Activated CD8-positive, alpha-beta T cell treated with anti-CD3 and anti-CD28 coated beads for 36 hours (primary cell): ENCODE data around the gene RBM15B. TPM values are rescaled to one million over a fixed set of nuclear protein-coding genes. Genes with fewer than 3 reads are reported as not detected.
A peak's percentile ranks its signal among the peaks of the same experiment; 100 is the strongest.

Experiments
- ATAC-seq: fragments of 200-7000 bp; cut with Tn5 transposase; one replicate; pipeline ENCODE4 v1.10.0; 2021; ENCODE audit warnings: mild to moderate bottlenecking, moderate library complexity
- CTCF ChIA-PET: fragments of 350-600 bp; sonication (Branson Sonifier 250); formaldehyde crosslinking; loops from one replicate; lab custom pipeline; 2021; ENCODE audit warnings: antibody characterized with exemption; lab: Charles Lee
- POLR2A ChIA-PET: fragments of 350-600 bp; sonication (Branson Sonifier 250); formaldehyde crosslinking; loops from one replicate; lab custom pipeline; 2021; ENCODE audit warnings: antibody characterized with exemption; lab: Charles Lee
- DNase-seq: peaks from one replicate; pipeline ENCODE4 v3.0.0-alpha.2; 2020
- H3K27ac Mint-ChIP-seq: one replicate; pipeline ENCODE4 v1.8.0; 2021; ENCODE audit warnings: mild to moderate bottlenecking, mixed read lengths
- H3K27me3 Mint-ChIP-seq: one replicate; pipeline ENCODE4 v1.8.0; 2021; ENCODE audit warnings: mixed read lengths
- H3K36me3 Mint-ChIP-seq: one replicate; pipeline ENCODE4 v1.8.0; 2021; ENCODE audit warnings: low read depth, mixed read lengths
- H3K4me1 Mint-ChIP-seq: one replicate; pipeline ENCODE4 v1.8.0; 2021; ENCODE audit warnings: low read depth, mixed read lengths
- H3K4me3 Mint-ChIP-seq: one replicate; pipeline ENCODE4 v1.8.0; 2021; ENCODE audit warnings: mild to moderate bottlenecking, moderate library complexity, mixed read lengths
- H3K9me3 Mint-ChIP-seq: one replicate; pipeline ENCODE4 v1.8.0; 2021; ENCODE audit warnings: mixed read lengths
- CTCF ChIP-seq: fragments of 200-600 bp; IDR thresholded peaks from one replicate; pipeline ENCODE4 v1.8.0; 2022; ENCODE audit warnings: antibody characterized with exemption, mild to moderate bottlenecking
- intact Hi-C: fragments of 100-400 bp; cut with micrococcal nuclease; formaldehyde crosslinking; loops from one replicate; pipeline ENCODE4 v1.10.0; 2022
- total RNA-seq, 2 experiments: library from RNA; stranded (reverse); gene quantifications; one replicate each; pipeline ENCODE4 v1.2.3, GENCODE V29; 2021

RBM15B gene
- total RNA-seq, 2 experiments from 2014 or later: 20.8 to 20.9 TPM

- no peak for TF ChIP-seq CTCF
- H3K9me3 Mint-ChIP-seq: no peaks in the 10 kb centered on the region
- no peaks in the 10 kb centered on the region for H3K27me3 Mint-ChIP-seq
- no peak overlapping the region for H3K4me3 Mint-ChIP-seq
- intact Hi-C loops: no loop called here
- H3K36me3 Mint-ChIP-seq: peaks cover 60% of the 10 kb centered on the region
- DNase-seq (no peak), ATAC-seq (no peak)
- CTCF ChIA-PET: interaction anchor here (1.1 to 1.2 kb wide), 2 partner anchors 11 to 39 kb away, joined by 3 to 4 read pairs; no protein-coding TSS in a partner anchor
- peaks cover 42% of the 10 kb centered on the region for H3K4me1 Mint-ChIP-seq
- peak overlapping the region; percentile 85 for H3K27ac Mint-ChIP-seq
- POLR2A ChIA-PET: interaction anchor here (1.0 to 1.8 kb wide), 5 partner anchors 9 to 286 kb away, joined by 3 to 6 read pairs (median 3); no protein-coding TSS in a partner anchor
Observed at GRCh38 chr3:51395493-51396213, 4.6 kb downstream of the RBM15B start.

- ATAC-seq (no peak), DNase-seq (no peak)
- no peak for TF ChIP-seq CTCF
- intact Hi-C loops: no loop called here
- Mint-ChIP-seq H3K27me3 (no peaks in the 10 kb centered on the region), H3K27ac (peak overlapping the region; percentile 59), H3K4me1 (peaks cover 41% of the 10 kb centered on the region), H3K9me3 (no peaks in the 10 kb centered on the region), H3K4me3 (no peak overlapping the region), H3K36me3 (peaks cover 61% of the 10 kb centered on the region)
- POLR2A ChIA-PET: interaction anchor here (1.0 to 1.8 kb wide), 4 partner anchors 9 to 103 kb away, joined by 3 to 6 read pairs (median 3); no protein-coding TSS in a partner anchor
- CTCF ChIA-PET: interaction anchor here (0.9 to 1.2 kb wide), 2 partner anchors 11 kb away, joined by 3 read pairs; no protein-coding TSS in a partner anchor
Observed at GRCh38 chr3:51396401-51396800, 5.3 kb downstream of the RBM15B start.

- Mint-ChIP-seq H3K4me3 (no peak overlapping the region), H3K9me3 (no peaks in the 10 kb centered on the region)
- ATAC-seq: no peak
Observed at GRCh38 chr3:51397392-51397791, 6.3 kb downstream of the RBM15B start.

GRCh38 chr3:51398595-51399310 lies 7.7 kb downstream of the RBM15B start:
- intact Hi-C loops: no loop called here
- H3K4me1 Mint-ChIP-seq: peaks cover 31% of the 10 kb centered on the region
- no peaks in the 10 kb centered on the region for H3K27me3 Mint-ChIP-seq
- TF ChIP-seq CTCF: no peak
- POLR2A ChIA-PET: interaction anchor here (1.8 kb wide), 1 partner anchor 13 kb away, joined by 7 read pairs; the partner anchor contains the start of gene MANF
- DNase-seq (no peak), ATAC-seq (no peak)
- CTCF ChIA-PET: interaction anchor here (1.5 kb wide), 1 partner anchor 36 kb away, joined by 5 read pairs; no protein-coding TSS in a partner anchor
- peak overlapping the region; percentile 40 for H3K27ac Mint-ChIP-seq
- H3K9me3 Mint-ChIP-seq: no peaks in the 10 kb centered on the region
- H3K36me3 Mint-ChIP-seq: peaks cover 55% of the 10 kb centered on the region
- H3K4me3 Mint-ChIP-seq: no peak overlapping the region

More at GRCh38 chr3:51397392-51397791, 6.3 kb downstream of the RBM15B start:
- peak overlapping the region; percentile 75 for H3K27ac Mint-ChIP-seq
- peaks cover 41% of the 10 kb centered on the region for H3K4me1 Mint-ChIP-seq
- H3K27me3 Mint-ChIP-seq: no peaks in the 10 kb centered on the region
- no peak for DNase-seq
- ChIA-PET CTCF (interaction anchor here (0.9 kb wide), 1 partner anchor 10 kb away, joined by 3 read pairs; no protein-coding TSS in a partner anchor), POLR2A (interaction anchor here (1.2 to 1.8 kb wide), 3 partner anchors 9 to 102 kb away, joined by 3 to 7 read pairs (median 3); partner anchors contain the start of gene MANF)
- intact Hi-C loops: no loop called here
- TF ChIP-seq CTCF: no peak
- H3K36me3 Mint-ChIP-seq: peaks cover 61% of the 10 kb centered on the region
